Activated naive CD8-positive, alpha-beta T cell treated with anti-CD3 and anti-CD28 coated beads, Interleukin-2, amount 50 U/mL, for 16 hours (primary cell): ENCODE data around the gene AMFR.

ENCODE experiments used
- DNase-seq: peaks from one replicate; pipeline ENCODE4 v3.0.0-alpha.2; 2020; ENCODE audit warnings: low read depth, low spot score

The AMFR gene

GRCh38 chr16:56425439-56425832 is at the start of gene AMFR:
TSS of gene AMFR (minus strand) at chr16:56425545. CDS start at chr16:56425327, 218 bp downstream.
- peak; percentile 35 for DNase-seq

GRCh38 chr16:56470666-56471065 is 45.3 kb upstream of the AMFR start:
- no peak for DNase-seq

GRCh38 chr16:56470232-56470631 is 44.9 kb upstream of the AMFR start:
- DNase-seq: no peak

- DNase-seq: no peak
These were observed 44.4 kb upstream of the AMFR start for GRCh38 chr16:56469748-56470147.

GRCh38 chr16:56468800-56469199 is 43.5 kb upstream of the AMFR start:
- DNase-seq: no peak

DNA sequence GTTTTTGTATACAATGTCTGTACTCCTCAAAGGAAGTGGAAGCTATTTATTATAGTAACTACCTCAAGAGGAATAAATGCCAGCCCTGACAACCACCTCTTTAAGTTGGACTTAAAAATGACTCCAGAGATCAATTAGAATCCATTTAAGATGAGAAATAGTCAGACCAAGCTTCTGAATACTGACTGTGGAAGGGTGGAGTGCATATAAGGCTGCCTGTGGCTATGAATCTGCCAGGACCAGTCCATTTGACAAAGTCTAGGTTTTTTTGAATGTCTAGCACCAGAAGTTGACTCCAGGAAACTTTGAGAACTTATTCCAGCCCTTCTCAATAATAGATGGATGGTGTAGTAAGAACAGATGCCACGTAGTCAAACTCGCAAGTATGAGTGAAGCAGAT is 41.0 kb upstream of the AMFR start:
- no peak for DNase-seq

DNA sequence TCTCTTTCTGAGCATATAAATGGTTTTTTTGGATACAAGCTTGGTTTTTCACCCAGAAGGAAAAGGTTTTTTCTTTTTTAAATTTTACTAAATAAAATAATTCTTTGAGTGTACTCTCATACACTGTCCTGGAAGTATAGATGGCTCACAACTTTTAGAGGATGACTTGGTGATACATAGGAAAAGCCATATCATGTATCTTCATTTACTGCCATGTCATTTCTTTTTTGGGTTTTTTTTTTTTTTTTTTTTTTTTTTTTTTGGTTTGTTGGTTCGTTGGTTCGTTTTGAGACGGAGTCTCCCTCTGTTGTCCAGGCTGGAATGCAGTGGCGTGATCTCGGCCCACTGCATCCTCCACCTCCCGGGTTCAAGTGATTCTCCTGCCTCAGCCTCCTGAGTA is 37.8 kb upstream of the AMFR start:
- no peak for DNase-seq

GRCh38 chr16:56462064-56462796 is 36.9 kb upstream of the AMFR start:
- DNase-seq: no peak

DNA sequence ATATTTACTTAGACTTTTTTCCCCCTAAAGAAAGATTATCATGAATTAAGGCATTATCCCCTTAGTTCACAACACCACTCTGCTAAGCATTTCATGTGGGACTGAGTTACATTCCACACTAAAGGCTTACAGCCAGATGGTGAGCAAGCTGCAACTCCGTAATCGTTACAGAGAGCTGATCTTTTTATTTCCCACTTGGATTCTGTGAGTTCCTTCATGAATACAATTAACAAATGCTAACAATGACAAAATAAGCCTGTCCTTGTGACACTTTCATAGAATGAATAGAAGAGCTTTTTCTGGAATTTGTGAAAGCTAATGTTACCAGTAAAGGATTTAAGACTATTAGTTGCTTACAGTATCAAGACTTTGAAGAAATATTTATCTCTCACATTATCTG is 34.8 kb upstream of the AMFR start:
- DNase-seq: no peak

GRCh38 chr16:56457927-56458470 is 32.7 kb upstream of the AMFR start:
- no peak for DNase-seq

GRCh38 chr16:56451753-56452689 is 26.7 kb upstream of the AMFR start:
- DNase-seq: no peak

DNA sequence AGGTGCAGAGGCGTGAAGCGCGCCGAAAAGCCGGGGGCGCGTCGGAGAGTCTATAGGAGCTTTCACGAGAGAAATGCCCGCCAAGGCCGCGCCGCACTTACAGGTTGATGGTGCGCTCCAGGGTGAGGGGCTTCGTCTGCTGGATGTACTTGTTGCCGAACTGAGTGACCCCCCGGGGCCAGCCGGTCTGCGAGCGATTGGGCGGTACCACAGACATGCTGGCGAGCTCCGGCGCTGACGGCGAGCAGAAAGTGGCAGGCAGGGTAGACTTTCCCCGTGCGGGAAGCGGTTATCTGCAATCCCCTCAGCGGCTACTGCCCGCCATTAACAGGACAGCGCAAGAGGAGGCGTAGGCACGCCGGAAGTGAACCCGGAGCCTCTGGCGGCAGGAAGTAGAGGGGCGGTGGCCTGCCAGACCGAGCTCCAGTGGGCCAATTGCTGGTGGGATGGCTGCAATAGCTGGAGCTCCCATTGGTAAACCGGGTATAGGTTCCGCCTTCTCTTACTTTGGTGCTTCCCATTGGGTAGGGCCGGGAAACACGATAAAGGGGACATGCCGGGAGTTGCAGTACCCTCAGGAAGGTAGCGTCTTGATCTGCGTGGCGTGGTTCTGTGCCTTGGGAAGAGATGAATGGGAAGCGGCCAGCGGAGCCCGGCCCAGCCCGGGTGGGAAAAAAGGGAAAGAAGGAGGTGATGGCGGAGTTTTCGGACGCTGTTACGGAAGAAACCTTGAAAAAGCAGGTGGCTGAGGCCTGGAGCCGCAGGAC is 25.8 kb upstream of the AMFR start, which contains the start of the genes NUDT21 and OGFOD1:
Gene NUDT21 (minus strand): TSS at position 347 of the 767 bp plus-strand sequence. CDS start 130 bp downstream, at position 217.
Gene OGFOD1 (plus strand): TSS at position 569 of the 767 bp plus-strand sequence. CDS start 59 bp downstream, at position 628.
- peak; percentile 76 for DNase-seq

DNA sequence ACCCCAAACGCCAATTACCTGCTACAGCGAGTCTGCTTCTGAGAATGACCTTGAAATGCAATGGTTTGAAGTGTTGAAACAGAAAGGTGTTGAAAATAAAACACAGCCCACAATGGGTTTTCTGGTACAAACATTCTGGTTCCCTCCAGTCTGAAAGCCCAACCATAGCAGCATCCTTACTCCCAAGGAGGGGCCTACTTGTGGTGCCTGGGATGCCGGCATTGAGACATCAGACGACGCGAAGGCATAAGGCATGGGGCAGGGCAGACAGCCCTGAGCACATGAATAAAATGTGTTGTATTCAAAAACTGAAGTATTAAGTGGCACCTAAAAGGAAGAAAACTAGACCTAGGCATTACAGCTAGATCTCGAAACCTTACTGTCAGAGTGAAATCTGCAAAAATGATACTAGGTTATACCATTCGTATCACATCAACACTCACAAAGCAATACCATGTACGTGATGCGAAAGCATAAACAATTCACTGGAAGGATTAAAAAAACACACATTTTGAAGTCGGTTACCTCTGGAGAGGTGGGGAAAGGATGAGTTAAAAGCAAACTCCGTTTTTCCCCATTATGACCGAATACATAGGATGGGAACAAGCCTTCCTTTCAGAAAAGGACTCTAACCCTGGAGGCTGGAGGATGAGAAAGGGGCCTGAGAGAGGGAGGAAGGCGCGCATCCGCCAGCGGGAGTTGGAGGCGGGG is 25.1 kb upstream of the AMFR start:
- DNase-seq: no peak

GRCh38 chr16:56448005-56448404 is 22.7 kb upstream of the AMFR start:
- no peak for DNase-seq

DNA sequence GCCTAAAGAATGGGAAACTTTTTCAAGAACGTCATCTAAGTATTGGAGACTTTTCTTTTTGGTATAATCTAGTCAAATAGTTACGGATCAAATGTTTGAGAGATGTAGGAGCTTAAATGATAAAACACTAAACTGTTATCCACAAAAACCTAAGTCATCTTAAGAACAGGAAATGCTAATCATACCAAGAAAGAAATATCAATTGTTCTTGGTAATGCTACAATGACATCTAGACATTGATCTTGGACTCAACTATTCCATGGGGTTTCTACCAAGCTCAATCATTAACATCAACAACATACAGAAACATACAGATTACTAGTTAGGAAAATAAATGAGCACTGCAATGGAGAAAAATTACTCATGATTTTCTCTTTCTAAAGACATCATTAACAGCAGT is 21.9 kb upstream of the AMFR start:
- DNase-seq: no peak

DNA sequence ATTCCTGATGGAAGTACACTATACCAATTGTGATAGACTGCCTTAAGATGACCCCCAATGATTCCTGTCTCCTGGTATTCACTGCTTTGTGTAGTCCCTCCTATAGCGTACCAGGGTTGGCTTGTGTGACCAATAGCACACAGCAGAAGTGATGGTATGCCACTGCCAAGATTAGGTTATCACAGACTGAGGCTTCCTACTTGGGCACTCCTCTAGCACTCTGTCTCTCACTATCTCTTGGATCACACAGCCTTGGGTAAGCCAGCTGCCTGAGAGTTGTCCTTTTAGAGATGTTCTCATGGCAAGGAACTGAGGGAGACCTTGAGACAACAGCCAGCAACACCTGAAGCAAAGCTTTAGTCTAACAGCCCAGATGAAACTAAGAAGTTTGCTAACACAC is 12.7 kb upstream of the AMFR start:
- no peak for DNase-seq

GRCh38 chr16:56436258-56436657 is 10.9 kb upstream of the AMFR start:
- no peak for DNase-seq

DNA sequence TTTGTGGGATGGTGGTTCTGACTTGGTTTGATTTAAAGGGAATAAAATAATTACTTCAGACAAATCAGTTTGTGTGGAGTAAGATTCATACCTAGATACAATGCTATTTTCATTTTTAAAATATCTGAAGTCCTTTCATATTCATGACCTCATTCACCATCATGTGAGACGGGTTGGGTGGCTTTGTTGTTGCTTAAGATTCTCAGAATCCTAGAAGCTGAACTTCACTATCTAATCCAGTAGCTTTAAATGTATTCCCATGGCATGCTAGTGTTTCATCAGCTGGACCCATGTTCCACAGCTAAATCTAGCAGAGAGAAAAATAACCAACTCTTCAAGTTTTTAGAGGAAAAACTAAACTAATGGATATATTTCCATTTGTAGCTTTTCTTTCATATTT is 2.7 kb upstream of the AMFR start:
- no peak for DNase-seq

DNA sequence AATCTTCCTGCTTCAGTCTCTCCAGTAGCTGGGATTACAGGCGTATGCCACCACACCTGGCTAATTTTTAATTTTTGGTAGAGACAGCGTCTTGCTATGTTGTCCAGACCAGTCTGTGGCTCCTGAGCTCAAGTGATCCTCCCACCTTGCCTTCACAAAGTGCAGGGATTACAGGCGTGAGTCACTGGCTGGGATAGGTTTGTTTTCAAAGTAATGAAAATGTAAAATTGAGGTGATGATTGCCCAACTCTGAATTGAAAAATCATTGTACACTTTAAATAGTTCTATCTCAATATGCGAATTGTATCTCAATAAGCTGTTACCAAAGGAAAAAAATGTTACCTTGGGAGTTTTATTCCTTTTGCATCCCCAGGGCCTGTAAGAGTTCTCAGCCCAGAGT is 1.2 kb upstream of the AMFR start:
- no peak for DNase-seq

GRCh38 chr16:56424791-56425438 is 430 bp downstream of the AMFR start:
- DNase-seq: no peak
